MV-4-11 (cell line): ENCODE measurements around the gene GNG7.
"Not testable (repeated sequence)": the region's sequence is repeated elsewhere in the genome, so short reads cannot be mapped to it uniquely, and the experiment has no call there.

Experiments used
- DNase-seq: peaks from one replicate; lab custom pipeline; 2025; lab: John Stamatoyannopoulos, UW

GNG7 gene

DNA sequence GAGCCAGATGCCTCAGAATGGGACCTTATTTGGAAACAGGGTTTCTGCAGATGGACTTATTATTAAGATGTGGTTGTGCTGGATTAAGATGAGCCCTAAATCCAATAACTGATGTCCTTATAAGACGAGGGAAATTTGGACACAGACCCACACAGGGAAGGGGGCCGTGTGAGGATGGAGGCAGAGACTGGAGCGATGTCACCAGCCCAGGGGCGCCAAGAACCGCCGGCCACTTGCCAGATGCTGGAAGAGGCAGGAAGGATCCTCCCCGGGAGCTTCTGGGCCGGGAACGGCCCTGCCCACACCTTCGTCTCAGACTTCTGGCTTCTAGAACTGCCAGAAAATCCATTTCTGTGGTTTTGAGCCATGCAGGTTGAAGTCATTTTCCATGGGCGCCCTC, 26.6 kb downstream of the GNG7 start:
- no peak for DNase-seq

DNA sequence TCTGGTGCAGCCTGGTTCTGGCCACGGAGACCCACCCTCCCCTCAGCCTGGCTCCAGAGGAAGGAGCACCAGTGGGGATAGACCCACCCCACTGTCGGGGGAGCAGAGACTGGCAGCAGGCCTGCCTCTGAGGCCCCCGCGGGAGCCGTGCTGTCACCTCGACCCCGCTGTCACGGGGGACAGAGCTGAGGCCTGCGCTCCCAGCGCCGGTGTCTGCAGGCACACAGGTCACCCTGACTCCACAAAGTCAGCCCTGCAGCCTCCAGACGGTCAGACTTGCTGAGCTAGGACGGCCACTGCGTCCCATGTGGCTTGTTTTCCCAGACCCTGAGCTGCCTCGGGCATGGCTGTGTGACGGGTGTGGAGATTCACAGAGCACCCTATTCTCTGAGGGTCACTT, 32.3 kb downstream of the GNG7 start:
- no peak for DNase-seq

DNA sequence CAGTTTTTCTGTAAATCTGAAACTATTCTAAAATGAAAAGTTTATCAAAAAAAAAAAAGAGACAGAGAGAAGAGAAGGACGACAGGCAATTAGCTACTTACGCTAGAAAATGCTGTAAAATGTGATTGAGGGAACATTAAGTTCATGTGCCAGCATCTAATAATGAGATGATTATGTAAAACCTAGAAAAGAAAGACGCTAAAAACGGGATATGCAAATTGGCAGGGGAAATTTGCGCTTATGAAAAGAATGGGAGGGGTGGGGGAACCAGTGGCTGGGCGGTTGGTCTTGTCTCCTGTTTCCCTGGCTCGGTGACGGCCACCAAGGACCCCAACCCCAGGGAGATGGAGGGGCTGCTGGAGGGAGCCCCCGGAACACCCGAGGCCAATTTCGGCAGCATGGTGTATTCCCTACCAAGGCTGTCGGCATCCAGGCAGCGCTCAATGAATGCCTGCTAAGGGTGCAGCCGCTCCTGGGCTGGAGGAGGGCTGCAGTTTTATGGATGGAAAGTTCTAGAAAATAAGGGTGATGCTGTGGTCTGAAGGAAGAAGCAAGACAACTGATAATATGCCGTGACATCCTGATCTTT, 34.2 kb downstream of the GNG7 start:
- no peak for DNase-seq

DNA sequence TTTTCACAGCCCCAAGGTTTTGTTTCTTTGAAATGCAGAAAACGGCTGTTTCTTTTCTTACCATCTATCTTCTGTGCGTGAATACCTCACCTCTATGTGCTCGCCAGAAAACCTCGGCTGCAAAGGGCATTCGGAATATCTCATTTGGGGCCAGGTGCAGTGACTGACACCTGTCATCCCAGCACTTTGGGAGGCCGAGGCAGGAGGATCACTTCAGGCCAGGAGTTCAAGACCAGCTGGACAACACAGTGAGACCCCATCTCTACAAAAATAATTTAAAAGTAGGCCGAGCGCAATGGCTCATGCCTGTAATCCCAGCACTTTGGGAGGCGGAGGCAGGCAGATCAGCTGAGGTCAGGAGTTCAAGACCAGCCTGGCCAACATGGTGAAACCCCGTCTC, 35.1 kb downstream of the GNG7 start:
- not testable (repeated sequence) for DNase-seq

DNA sequence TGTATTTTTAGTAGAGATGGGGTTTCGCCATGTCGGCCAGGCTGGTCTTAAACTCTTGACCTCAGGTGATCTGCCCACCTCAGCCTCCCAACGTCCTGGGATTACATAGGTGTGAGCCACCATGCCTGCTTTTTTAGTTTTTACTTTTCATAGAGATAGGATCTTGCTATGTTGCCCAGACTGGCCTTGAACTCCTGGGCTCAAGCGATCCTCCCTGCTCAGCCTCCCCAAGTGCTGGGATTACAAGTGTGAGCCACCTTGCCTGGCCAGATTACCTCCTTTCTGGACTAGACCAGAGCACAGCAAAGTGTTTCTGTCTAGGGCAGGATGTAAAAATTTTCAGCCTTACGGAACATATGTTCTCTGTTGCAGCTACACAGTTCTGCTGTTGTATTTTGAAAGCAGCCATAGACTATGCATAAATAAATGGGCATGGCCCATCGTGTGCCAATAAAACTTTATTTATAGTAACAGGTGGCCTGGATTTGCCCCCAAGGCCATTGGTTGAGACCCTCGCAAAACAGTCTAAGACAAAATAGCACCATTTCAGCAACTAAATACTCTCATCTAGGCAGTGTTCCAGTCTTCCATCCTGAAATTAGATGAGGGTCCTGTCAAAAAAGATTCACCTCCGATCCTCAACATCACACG, 36.0 kb downstream of the GNG7 start:
- DNase-seq, result no peak

DNA sequence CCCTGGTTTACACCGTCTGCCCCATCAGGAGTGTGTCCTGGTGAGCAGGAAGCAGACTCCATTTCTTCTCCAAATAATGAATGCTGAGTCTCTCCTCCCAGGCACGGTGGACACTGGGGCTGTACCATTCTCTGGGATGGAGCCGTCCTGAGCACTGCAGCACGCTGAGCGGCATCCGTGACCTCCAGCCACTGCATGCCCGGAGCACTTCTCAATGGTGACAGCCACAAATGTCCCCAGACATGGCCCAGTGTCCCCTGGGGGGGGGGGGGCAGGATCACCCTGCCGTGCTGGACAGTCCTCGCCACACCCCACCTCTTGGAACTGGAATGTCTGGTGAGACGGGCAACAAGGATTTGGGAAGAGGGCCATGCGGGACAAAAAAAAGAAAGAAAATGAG, 37.4 kb downstream of the GNG7 start:
- DNase-seq, result no peak

DNA sequence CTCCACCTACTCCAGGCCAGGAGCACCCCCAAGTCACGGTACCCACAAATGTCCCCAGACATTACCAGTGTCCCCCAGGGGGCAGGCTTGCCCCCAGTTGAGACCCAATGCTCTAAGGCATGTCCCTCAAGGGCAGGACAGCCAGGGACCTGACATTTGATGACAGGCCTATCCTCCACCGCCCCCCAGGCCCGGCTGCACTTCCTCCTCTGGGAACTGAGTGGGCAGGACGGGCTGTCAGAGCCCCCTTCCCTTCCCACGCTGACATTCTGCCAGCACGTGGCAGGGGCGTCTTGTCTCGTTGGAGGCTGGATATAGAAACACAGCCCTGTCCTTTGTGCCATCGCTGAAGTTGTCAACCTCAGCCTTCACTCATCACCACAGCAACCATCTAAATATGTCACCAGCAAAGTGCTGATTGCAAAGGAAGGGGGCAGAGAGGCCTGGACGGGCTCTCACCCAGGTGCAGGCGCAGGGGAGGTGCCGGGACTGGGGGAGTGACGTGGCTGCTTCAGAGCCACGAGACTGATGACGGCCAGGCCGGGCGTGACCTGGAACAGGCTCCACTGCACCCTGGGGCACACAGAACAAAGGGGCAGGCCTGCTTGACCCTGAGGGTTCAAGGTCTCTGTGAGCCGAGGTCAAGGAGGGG, 38.4 kb downstream of the GNG7 start:
- no peak for DNase-seq

DNA sequence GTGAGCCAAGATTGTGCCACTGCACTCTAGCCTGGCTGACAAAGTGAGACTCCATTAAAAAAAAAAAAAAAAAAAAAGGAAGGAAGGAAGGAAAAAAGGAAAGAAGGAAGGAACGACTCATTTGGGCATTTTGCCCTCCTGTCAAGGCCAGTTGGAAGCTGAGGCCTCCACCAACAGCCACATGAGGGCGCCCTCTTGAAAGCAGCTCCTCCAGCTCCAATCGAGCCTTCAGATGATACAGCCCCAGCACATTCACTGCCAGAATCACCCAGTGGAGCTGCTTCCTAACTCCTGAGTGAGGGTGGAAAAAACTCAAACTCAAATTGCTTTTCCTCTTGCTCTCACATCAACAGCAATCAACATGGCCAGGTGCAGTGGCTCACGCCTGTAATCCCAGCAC, 40.9 kb downstream of the GNG7 start:
- peak; percentile 35 for DNase-seq

DNA sequence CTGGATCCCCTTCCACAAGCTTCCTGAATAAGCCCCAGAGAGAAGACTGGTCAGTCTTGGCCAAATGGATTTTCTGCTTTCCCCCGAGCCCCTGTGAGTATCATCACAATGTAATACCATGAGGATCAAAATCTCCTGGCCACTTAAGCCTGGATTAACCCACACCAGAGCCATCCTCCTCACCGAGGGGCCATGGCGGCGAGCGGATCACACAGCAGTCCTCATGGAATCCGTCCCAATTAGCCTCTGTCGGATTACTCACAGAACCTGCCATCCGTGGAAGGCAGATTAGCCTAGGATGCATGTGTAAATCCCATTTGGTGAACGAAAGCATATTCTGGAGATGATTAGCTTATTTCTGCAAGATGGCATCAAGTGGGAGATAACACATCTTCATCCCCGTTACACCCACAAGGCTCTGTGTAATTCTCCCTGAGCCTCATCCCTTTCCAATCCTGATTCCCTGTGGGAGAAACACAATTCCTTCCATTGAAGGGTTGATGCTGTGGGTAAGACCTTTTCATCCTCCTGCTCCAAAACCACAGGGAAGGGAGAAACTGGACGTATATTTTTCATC, 42.5 kb downstream of the GNG7 start:
- DNase-seq, result no peak

DNA sequence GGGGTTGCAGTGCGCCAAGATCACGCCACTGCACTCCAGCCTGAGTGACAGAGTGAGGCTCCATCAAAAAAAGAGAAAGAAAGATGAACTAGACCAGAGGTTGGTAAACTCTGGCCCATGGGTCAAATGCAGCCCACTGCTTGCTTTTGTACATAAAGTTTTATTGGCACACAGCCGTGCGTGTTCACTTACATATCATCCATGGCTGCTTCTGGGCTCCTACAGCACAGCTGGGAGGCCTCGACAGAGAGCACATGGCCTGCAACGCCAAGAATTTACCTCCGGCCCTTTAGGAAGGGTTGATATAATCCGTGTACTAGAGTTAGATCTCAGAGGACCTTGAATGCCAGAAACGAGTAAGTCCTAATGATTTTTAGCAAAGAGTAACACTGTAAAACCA, 46.0 kb downstream of the GNG7 start:
- no peak for DNase-seq

DNA sequence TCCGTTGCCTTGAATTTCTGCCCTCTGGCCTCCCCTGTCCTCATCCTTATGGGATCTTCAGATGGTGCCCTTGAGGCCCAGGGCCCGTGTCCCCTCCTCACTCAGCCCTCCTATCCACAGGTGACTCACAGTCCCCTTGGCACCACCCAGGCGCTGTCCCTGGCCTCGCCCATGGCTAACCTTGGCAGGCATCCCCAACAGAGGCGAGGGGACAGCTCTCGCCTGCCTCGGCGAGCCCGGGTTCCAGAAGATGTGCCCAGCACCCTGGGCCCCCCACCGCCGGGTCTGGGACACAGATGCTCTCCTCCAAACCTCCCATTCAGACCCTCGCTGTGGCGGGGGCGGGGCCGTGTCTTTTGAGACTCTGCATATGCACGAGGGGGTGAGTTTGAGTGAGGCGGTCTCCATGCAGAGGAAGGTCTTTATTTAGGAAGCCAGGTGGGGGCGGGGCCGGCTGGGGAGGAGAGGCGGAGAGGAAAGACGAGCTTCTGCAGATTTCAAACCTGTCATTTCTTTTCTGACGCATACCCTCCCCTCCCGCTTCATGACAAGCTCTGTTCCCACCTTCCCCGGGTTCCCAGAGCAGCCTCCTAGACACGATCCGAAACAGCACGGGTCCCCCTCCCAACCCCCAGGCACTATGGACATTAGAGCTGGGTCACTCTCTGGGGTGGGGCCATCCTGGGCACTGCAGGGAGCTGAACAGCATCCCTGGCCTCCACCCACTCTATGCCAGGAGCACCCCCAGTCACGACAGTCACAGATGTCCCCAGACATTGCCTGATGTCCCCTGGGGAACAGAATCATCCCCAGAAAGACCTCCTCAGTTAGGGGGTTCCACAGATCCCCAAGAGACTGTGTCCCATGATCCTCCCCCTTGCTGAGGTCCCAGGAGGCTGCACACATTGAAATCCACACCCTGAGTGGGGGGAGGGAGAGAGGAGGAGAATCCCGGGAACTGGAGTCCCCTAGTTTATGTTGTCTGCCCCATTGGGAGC, 48.5 kb downstream of the GNG7 start:
- no peak for DNase-seq

DNA sequence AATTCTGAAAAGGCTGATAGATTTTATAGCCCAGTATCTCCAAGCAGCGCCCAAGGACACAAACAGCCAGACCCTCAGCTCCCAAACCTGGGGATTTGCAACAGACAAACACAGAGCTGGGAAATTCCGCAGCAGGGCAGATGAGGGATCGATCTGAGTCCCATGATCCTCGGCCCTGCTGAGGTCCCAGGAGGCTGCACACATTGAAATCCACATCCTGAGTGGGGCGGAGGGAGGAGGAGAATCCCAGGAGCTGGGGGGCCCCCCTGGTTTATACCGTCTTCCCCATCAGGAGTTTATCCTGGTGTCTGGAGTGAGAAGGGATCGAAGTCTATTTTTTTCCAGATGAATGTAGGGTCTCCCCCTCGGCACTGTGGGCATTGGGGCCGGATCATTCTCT, 49.3 kb downstream of the GNG7 start:
- DNase-seq, result no peak

DNA sequence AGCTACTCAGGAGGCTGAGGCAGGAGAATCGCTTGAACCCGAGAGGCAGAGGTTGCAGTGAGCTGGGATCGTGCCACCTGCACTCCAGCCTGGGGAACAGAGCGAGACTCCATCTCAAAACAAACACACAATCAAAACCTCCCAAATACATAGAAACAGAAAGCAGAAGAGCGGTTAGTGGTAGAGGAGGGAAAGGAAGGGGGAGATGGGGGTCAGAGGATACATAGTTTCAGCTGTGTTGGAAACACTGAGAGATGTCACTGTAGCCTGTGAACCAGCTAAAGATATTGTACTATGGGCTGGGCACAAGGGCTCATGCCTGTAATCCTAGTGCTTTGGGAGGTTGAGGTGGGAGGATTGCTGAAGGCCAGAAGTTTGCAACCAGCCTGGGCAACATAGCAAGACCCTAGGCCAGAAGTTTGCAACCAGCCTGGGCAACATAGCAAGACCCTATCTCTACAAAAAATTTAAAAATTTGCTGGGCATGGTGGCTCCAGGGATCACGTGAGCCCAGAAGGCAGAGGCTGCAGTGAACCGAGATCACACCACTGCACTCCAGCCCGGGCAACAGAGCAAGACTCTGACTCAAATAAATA, 49.9 kb downstream of the GNG7 start:
- peak; percentile 45 for DNase-seq

DNA sequence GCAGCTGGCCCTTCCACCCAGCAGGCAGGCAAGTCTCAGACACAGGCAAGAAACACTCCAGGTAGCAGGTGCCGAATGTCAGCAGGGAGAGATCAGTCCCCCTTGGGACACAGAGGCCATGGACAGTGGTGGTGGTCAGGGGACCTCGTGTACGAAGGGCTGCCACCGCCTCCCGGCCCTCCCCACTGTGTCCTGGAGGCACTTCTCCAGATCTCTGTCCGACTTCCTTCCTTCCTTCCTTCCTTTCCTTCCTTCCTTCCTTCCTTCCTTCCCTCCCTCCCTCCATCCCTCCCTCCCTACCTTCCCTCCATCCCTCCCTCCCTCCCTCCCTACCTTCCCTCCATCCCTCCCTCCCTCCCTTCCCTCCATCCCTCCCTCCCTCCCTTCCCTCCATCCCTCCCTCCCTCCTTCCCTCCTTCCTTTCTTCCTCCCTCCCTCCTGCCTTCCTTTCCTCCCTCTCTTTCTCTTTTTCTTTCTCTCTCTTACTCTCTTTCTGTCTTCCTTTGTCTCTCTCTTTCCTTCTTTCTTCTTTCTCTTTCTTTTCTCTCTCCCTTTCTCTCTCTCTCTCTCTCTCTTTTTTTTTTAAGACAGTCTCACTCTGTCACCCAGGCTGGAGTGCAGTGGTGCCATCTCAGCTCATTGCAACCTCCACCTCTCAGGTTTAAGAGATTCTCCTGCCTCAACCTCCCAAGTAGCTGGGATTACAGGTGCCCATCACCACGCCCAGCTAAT, 51.3 kb downstream of the GNG7 start:
- DNase-seq, result not testable (repeated sequence)

DNA sequence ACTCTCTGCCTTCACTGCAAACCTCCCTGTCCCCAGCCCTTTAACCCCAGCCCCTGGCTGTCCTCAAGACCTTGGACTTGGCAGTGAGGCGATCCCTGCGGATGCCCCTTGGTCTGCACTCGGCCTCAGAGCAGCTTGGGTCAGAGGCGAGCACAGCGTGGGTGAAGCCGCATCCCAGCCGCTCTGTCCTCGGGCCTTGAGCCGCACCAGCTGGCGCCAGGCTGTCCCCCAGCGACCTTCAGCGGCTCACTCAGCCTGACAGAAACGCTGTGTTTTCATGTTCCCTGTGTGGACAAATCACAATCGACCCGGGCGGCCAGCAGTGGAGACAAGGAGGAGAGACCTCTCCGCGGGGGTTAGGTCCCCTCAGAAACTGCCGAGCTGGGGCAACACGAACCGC, 52.0 kb downstream of the GNG7 start:
- DNase-seq, result no peak

DNA sequence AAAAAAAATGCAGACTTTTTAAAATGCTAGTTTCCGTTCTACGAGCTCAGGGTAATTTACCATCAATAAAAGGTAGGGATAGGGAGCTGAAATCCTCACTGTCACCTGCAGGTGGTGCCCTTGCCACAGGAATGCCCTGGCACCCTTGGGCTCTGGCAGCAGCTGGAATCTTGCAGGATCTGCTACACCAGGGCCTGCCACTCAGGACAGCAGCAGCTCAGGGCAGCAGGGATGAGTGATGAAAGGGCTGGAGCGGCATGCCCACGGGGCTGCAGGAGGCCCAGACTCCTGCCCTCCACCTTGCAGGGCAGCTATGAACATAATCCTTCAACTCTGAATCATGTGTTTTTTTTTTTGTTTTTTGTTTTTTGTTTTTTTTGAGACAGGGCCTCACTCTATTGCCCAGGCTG, 54.0 kb downstream of the GNG7 start:
- peak; percentile 84 for DNase-seq

DNA sequence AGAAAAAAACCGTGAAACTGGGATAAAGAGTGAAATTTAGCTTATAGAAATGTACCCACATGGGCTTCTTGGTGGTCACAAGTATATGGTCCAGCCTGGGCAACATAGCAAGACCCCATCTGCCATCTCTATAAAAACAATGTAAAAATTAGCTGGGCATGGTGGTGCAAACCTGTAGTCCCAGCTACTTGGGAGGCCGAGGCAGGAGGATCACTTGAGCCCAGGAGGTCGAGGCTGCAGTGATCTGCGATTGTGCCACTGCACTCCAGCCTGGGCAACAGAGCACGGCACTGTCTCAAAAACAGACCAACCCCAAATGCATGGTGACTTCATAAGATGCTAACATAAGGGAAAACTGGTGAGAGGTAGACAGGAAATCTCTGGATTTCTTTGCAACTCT, 54.4 kb downstream of the GNG7 start:
- no peak for DNase-seq

DNA sequence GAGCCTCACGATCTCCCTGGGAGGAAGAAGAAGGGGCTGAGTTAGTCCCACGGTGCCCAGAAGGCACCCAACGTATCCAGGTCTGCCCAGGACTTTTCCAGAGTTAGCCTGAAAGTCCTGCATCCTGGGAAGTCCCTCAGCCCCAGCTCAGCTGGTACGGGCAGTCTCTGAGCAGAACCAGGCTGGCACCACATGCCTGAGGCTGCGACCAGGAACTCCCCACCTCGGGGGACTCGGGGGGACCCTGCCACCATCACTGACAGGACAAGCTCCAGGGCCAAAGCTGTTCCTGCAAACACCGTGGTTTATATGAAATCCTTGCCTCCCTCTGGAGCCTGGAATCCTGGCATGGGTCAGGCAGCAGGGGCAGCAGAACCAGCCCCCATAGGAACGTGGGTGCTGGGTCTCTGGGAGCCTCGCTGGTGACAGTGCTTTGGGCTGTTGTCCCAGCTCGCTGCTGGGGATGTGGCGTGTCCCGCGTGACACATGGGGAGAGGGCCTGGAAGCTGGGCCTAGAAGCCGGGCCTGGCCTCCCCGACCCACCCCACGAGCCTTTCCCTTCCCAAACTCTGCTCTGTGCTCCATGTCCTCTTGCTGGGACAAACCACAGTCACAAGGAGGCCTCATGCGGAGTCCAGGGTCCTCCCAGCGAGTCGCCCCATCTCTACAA, 55.5 kb downstream of the GNG7 start:
- no peak for DNase-seq

DNA sequence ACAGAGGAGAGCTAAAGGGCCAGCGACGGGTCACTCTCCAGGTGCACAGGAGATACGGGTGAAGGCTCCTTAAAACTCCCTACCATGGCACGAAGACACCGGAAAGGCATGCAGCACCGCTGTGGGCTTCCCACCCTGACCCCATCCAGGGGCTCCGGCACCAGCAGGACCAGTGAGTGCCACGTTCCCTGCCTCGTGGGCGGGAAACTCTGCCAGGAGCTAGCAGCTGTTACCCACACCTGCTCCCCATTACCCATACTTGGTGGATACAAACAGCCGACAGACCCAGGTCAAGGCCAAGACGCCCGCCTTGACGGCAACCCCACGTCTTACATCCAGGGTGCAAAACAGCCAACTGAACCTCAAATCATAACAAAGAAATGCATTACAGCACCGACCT, 56.7 kb downstream of the GNG7 start:
- DNase-seq, result no peak

DNA sequence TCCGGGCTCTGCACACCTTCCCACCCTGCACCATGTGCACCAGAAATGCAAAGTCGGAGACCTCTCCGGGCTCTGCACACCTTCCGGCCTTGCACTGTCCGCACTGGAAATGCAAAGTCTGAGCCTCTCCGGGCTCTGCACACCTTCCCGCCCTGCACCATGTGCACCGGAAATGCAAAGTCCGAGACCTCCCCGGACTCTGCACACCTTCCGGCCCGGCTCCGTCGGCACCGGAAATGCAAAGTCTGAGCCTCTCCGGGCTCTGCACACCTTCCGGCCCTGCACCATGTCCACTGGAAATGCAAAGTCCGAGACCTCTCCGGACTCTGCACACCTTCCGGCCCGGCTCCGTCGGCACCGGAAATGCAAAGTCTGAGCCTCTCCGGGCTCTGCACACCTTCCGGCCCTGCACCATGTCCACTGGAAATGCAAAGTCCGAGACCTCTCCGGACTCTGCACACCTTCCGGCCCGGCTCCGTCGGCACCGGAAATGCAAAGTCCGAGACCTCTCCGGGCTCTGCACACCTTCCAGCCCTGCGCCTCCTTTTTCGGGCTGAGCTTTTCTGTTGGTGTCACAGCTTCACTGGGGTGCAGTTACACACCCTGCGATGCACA, 59.3 kb downstream of the GNG7 start:
- not testable (repeated sequence) for DNase-seq
